Measurements from ENCODE around the gene CACNA1B.

CACNA1B gene

GRCh38 chr9:137968235-137968634 is 90.7 kb downstream of the CACNA1B start:
- no peak for DNase-seq (ENCODE audit: low read depth in 2 of 2)

GRCh38 chr9:137969008-137969407 is 91.4 kb downstream of the CACNA1B start:
- TF ChIP-seq, protein P1, sequence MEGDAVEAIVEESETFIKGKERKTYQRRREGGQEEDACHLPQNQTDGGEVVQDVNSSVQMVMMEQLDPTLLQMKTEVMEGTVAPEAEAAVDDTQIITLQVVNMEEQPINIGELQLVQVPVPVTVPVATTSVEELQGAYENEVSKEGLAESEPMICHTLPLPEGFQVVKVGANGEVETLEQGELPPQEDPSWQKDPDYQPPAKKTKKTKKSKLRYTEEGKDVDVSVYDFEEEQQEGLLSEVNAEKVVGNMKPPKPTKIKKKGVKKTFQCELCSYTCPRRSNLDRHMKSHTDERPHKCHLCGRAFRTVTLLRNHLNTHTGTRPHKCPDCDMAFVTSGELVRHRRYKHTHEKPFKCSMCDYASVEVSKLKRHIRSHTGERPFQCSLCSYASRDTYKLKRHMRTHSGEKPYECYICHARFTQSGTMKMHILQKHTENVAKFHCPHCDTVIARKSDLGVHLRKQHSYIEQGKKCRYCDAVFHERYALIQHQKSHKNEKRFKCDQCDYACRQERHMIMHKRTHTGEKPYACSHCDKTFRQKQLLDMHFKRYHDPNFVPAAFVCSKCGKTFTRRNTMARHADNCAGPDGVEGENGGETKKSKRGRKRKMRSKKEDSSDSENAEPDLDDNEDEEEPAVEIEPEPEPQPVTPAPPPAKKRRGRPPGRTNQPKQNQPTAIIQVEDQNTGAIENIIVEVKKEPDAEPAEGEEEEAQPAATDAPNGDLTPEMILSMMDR (IDR thresholded peaks at IDR 0.05; ENCODE audit: low read depth, low read length): no peak
- H3K4me3 ChIP-seq (replicated peaks in 1 of 2; ENCODE audit: low read depth in 2 of 2, low read length in 2 of 2): no peak overlapping the region
- no peak for DNase-seq (ENCODE audit: low read depth in 2 of 2)

More at GRCh38 chr9:137968235-137968634, 90.7 kb downstream of the CACNA1B start:
- TF ChIP-seq, protein P1 (IDR thresholded peaks at IDR 0.05; ENCODE audit: low read depth, low read length): no peak
- H3K4me3 ChIP-seq (replicated peaks in 1 of 2; ENCODE audit: low read depth in 2 of 2, low read length in 2 of 2): no peak overlapping the region

DNA sequence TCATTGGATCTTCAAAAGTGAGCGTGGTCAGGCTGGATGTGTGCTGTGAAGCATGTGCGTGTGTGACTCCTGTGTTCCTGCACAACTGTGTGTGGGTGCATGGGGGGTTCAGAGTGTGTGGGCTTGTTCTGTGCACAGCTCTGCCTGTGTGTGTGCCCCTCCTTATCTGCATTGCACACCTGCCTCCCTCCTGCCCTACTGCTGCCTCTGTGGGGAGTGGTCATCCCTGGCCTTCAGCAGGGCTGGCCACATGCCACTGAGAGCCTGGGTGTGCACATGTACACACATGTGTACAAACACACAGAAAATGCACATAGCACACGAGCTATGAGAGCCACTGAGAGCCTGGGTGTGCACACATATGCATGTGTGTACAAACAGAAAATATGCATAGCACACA is 92.1 kb downstream of the CACNA1B start:
- no peak for DNase-seq (ENCODE audit: low read depth in 2 of 2)
- TF ChIP-seq, protein P1 (IDR thresholded peaks at IDR 0.05; ENCODE audit: low read depth, low read length): no peak
- no peak overlapping the region for H3K4me3 ChIP-seq (replicated peaks in 1 of 2; ENCODE audit: low read depth in 2 of 2, low read length in 2 of 2)

DNA sequence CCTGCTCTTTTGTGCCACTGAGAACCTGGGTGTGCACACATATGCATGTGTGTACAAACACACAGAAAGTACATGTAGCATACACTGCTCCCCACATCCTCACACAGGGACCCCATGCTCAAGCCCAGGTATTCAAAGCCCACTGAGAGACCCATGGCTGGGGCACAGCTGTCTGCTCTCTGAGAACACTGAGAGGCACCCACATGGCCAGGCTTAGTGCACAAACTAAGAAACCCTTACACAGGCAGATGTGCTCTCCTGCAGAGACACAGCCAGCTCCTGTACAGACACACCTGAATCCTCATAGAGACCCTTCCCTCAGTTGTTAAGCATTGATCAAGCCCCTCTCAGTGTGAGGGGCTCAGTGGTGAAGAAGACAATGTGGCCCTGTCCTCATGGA is 92.5 kb downstream of the CACNA1B start:
- TF ChIP-seq, protein P1 (IDR thresholded peaks at IDR 0.05; ENCODE audit: low read depth, low read length): no peak
- no peak for DNase-seq (ENCODE audit: low read depth in 2 of 2)
- H3K4me3 ChIP-seq (replicated peaks in 1 of 2; ENCODE audit: low read depth in 2 of 2, low read length in 2 of 2): no peak overlapping the region

- no peak overlapping the region for H3K4me3 ChIP-seq (replicated peaks in 1 of 2; ENCODE audit: low read depth in 2 of 2, low read length in 2 of 2)
- no peak for DNase-seq (ENCODE audit: low read depth in 2 of 2)
- TF ChIP-seq, protein P1 (IDR thresholded peaks at IDR 0.05; ENCODE audit: low read depth, low read length): no peak
These were observed 93.3 kb downstream of the CACNA1B start for GRCh38 chr9:137970686-137971476.

DNA sequence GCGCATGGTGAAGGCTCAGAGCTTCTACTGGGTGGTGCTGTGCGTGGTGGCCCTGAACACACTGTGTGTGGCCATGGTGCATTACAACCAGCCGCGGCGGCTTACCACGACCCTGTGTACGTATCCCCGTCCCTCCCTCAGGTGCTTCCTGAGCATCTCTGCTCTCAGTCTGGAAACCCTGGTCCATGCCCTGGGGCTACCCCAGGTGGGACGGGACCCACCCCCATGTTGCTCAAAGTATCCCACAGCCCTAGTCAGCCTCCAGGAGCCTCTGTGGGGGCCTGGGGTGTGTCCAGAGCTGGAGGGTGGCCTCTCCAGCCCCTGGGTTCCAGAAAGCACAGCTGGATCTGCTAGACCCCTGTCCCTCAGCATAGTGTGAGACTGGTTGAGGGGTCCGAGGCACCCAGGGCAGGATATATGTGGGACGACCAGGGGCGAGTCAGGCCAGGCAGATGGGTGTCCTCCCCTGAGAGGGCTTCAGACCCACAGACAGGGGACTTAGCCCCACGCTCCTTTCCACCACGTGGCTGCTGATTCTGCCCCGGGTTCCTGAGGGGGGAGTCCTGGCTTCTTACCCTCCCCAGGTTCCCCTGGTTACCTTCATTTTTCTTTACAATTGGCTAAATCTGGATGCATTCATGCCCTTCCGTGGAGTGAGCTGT is 94.0 kb downstream of the CACNA1B start:
- DNase-seq (ENCODE audit: low read depth in 2 of 2): no peak
- TF ChIP-seq, protein P1 (IDR thresholded peaks at IDR 0.05; ENCODE audit: low read depth, low read length): no peak
- no peak overlapping the region for H3K4me3 ChIP-seq (replicated peaks in 1 of 2; ENCODE audit: low read depth in 2 of 2, low read length in 2 of 2)
